ENCODE measurements around the gene BCS1L. TPM values are rescaled to one million over a fixed set of nuclear protein-coding genes. Genes with fewer than 3 reads are reported as not detected.
"Not testable (repeated sequence)": the region's sequence is repeated elsewhere in the genome, so short reads cannot be mapped to it uniquely, and the experiment has no call there.

The BCS1L gene
- total RNA-seq, 1 donor from 2014 or later, result 77.3 TPM

- H3K27ac Mint-ChIP-seq, result peak overlapping the region; percentile 86
- no peak for DNase-seq (ENCODE audit: low spot score)
- H3K9me3 Mint-ChIP-seq, result no peaks in the 10 kb centered on the region
- H3K4me1 Mint-ChIP-seq (ENCODE audit: low read depth), result peaks cover 21% of the 10 kb centered on the region
- peaks cover 13% of the 10 kb centered on the region for H3K36me3 Mint-ChIP-seq (ENCODE audit: low read depth)
- H3K27me3 Mint-ChIP-seq (ENCODE audit: low read depth), result no peaks in the 10 kb centered on the region
- peak overlapping the region; percentile 92 for H3K4me3 Mint-ChIP-seq (ENCODE audit: low read depth)
- intact Hi-C loops (cut with micrococcal nuclease), result loop anchor here (1.0 to 5.0 kb wide), 3 partner anchors 12 to 176 kb away; partner anchors contain the start of genes BCS1L, CNOT9, USP37 and ZNF142
These were observed 11.7 kb downstream of the BCS1L start for GRCh38 chr2:218671097-218671653.

- intact Hi-C loops (cut with micrococcal nuclease), result loop anchor here (1.0 to 5.0 kb wide), 5 partner anchors 13 to 175 kb away; partner anchors contain the start of genes BCS1L, CNOT9, TTLL4 and USP37
- Mint-ChIP-seq H3K27ac (peak within 1 kb of the TSS; percentile 86), H3K4me3 (ENCODE audit: low read depth) (peak within 1 kb of the TSS; percentile 92), H3K9me3 (no peaks in the 10 kb centered on the region), H3K4me1 (ENCODE audit: low read depth) (peaks cover 21% of the 10 kb centered on the region), H3K27me3 (ENCODE audit: low read depth) (no peaks in the 10 kb centered on the region), H3K36me3 (ENCODE audit: low read depth) (peaks cover 10% of the 10 kb centered on the region)
- DNase-seq (ENCODE audit: low spot score), result peak; percentile 75
These were observed 12.4 kb downstream of the BCS1L start, which contains the start of the genes RNF25 and STK36 for GRCh38 chr2:218671654-218672566. RNF25 (minus strand) TSS chr2:218672002; CDS start chr2:218671970, 32 bp downstream. STK36 (plus strand) TSS chr2:218672086; CDS start chr2:218672830, 744 bp downstream.

- Mint-ChIP-seq H3K27me3 (ENCODE audit: low read depth) (no peaks in the 10 kb centered on the region), H3K4me1 (ENCODE audit: low read depth) (no peaks in the 10 kb centered on the region), H3K36me3 (ENCODE audit: low read depth) (peaks cover 3% of the 10 kb centered on the region), H3K9me3 (no peaks in the 10 kb centered on the region), H3K4me3 (ENCODE audit: low read depth) (no peak overlapping the region), H3K27ac (no peak overlapping the region)
- DNase-seq (ENCODE audit: low spot score), result no peak
- intact Hi-C loops (cut with micrococcal nuclease), result no loop called here
These were observed 19.6 kb downstream of the BCS1L start for GRCh38 chr2:218679119-218679518.

- Mint-ChIP-seq H3K9me3 (no peaks in the 10 kb centered on the region), H3K4me3 (ENCODE audit: low read depth) (no peak overlapping the region), H3K27me3 (ENCODE audit: low read depth) (no peaks in the 10 kb centered on the region), H3K27ac (no peak overlapping the region), H3K36me3 (ENCODE audit: low read depth) (peaks cover 3% of the 10 kb centered on the region), H3K4me1 (ENCODE audit: low read depth) (no peaks in the 10 kb centered on the region)
- intact Hi-C loops (cut with micrococcal nuclease), result no loop called here
- DNase-seq (ENCODE audit: low spot score), result no peak
These were observed 20.6 kb downstream of the BCS1L start for GRCh38 chr2:218680061-218680460.

GRCh38 chr2:218687400-218688060, 28.0 kb downstream of the BCS1L start:
- not testable (repeated sequence) for H3K4me1 Mint-ChIP-seq (ENCODE audit: low read depth); H3K9me3 Mint-ChIP-seq; H3K27me3 Mint-ChIP-seq (ENCODE audit: low read depth); H3K27ac Mint-ChIP-seq; H3K4me3 Mint-ChIP-seq (ENCODE audit: low read depth); DNase-seq (ENCODE audit: low spot score); H3K36me3 Mint-ChIP-seq (ENCODE audit: low read depth)
- intact Hi-C loops (cut with micrococcal nuclease), result loop anchor here (1.0 to 2.0 kb wide), 2 partner anchors 15 to 28 kb away; partner anchors contain the start of genes BCS1L, RNF25, STK36 and ZNF142

GRCh38 chr2:218691234-218691633, 31.8 kb downstream of the BCS1L start:
- Mint-ChIP-seq H3K4me1 (ENCODE audit: low read depth) (peaks cover 6% of the 10 kb centered on the region), H3K27ac (no peak overlapping the region), H3K4me3 (ENCODE audit: low read depth) (no peak overlapping the region), H3K9me3 (no peaks in the 10 kb centered on the region), H3K36me3 (ENCODE audit: low read depth) (no peaks in the 10 kb centered on the region), H3K27me3 (ENCODE audit: low read depth) (no peaks in the 10 kb centered on the region)
- no peak for DNase-seq (ENCODE audit: low spot score)
- intact Hi-C loops (cut with micrococcal nuclease), result no loop called here

- no peak overlapping the region for H3K27ac Mint-ChIP-seq
- DNase-seq (ENCODE audit: low spot score), result no peak
- H3K36me3 Mint-ChIP-seq (ENCODE audit: low read depth), result no peaks in the 10 kb centered on the region
- H3K4me1 Mint-ChIP-seq (ENCODE audit: low read depth), result no peaks in the 10 kb centered on the region
- intact Hi-C loops (cut with micrococcal nuclease), result no loop called here
- no peaks in the 10 kb centered on the region for H3K27me3 Mint-ChIP-seq (ENCODE audit: low read depth)
- H3K4me3 Mint-ChIP-seq (ENCODE audit: low read depth), result no peak overlapping the region
- no peaks in the 10 kb centered on the region for H3K9me3 Mint-ChIP-seq
These were observed 35.1 kb downstream of the BCS1L start for GRCh38 chr2:218694405-218695145.

GRCh38 chr2:218698885-218699284, 39.4 kb downstream of the BCS1L start:
- Mint-ChIP-seq H3K27ac (no peak overlapping the region), H3K4me3 (ENCODE audit: low read depth) (no peak overlapping the region), H3K9me3 (no peaks in the 10 kb centered on the region), H3K27me3 (ENCODE audit: low read depth) (no peaks in the 10 kb centered on the region), H3K36me3 (ENCODE audit: low read depth) (no peaks in the 10 kb centered on the region), H3K4me1 (ENCODE audit: low read depth) (no peaks in the 10 kb centered on the region)
- intact Hi-C loops (cut with micrococcal nuclease), result no loop called here
- DNase-seq (ENCODE audit: low spot score), result no peak

GRCh38 chr2:218701806-218702205, 42.3 kb downstream of the BCS1L start:
- Mint-ChIP-seq H3K4me1 (ENCODE audit: low read depth) (no peaks in the 10 kb centered on the region), H3K27ac (no peak overlapping the region), H3K4me3 (ENCODE audit: low read depth) (no peak overlapping the region), H3K9me3 (no peaks in the 10 kb centered on the region), H3K36me3 (ENCODE audit: low read depth) (no peaks in the 10 kb centered on the region), H3K27me3 (ENCODE audit: low read depth) (peaks cover 2% of the 10 kb centered on the region)
- intact Hi-C loops (cut with micrococcal nuclease), result no loop called here
- no peak for DNase-seq (ENCODE audit: low spot score)

- intact Hi-C loops (cut with micrococcal nuclease), result no loop called here
- DNase-seq (ENCODE audit: low spot score), result no peak
- H3K36me3 Mint-ChIP-seq (ENCODE audit: low read depth), result no peaks in the 10 kb centered on the region
- H3K4me1 Mint-ChIP-seq (ENCODE audit: low read depth), result peaks cover 2% of the 10 kb centered on the region
- H3K27me3 Mint-ChIP-seq (ENCODE audit: low read depth), result peaks cover 2% of the 10 kb centered on the region
- no peak overlapping the region for H3K4me3 Mint-ChIP-seq (ENCODE audit: low read depth)
- no peak overlapping the region for H3K27ac Mint-ChIP-seq
- no peaks in the 10 kb centered on the region for H3K9me3 Mint-ChIP-seq
These were observed 43.9 kb downstream of the BCS1L start for GRCh38 chr2:218703341-218703740.

- H3K9me3 Mint-ChIP-seq, result no peaks in the 10 kb centered on the region
- no peak overlapping the region for H3K4me3 Mint-ChIP-seq (ENCODE audit: low read depth)
- peaks cover 9% of the 10 kb centered on the region for H3K4me1 Mint-ChIP-seq (ENCODE audit: low read depth)
- no peak overlapping the region for H3K27ac Mint-ChIP-seq
- H3K27me3 Mint-ChIP-seq (ENCODE audit: low read depth), result peaks cover 2% of the 10 kb centered on the region
- no peak for DNase-seq (ENCODE audit: low spot score)
- peaks cover 4% of the 10 kb centered on the region for H3K36me3 Mint-ChIP-seq (ENCODE audit: low read depth)
- intact Hi-C loops (cut with micrococcal nuclease), result no loop called here
These were observed 48.6 kb downstream of the BCS1L start for GRCh38 chr2:218708086-218708485.

GRCh38 chr2:218709908-218710307, 50.4 kb downstream of the BCS1L start:
- Mint-ChIP-seq H3K27ac (no peak overlapping the region), H3K36me3 (ENCODE audit: low read depth) (peaks cover 9% of the 10 kb centered on the region), H3K4me3 (ENCODE audit: low read depth) (peak overlapping the region; percentile 95), H3K4me1 (ENCODE audit: low read depth) (peaks cover 17% of the 10 kb centered on the region), H3K27me3 (ENCODE audit: low read depth) (peaks cover 2% of the 10 kb centered on the region), H3K9me3 (no peaks in the 10 kb centered on the region)
- no peak for DNase-seq (ENCODE audit: low spot score)
- intact Hi-C loops (cut with micrococcal nuclease), result loop anchor here (1.0 to 2.0 kb wide), 7 partner anchors 23 to 789 kb away; partner anchors contain the start of genes BCS1L, CNOT9, GMPPA and RNF25
